GM10266 (cell line): ENCODE results near the gene PLCD3.

Experiments
- DNase-seq: peaks from one replicate; pipeline ENCODE4 v3.0.0; 2012; ENCODE audit errors: extremely low spot score
- CTCF ChIP-seq: IDR thresholded peaks from 2 replicates; pipeline ENCODE4 v1.5.1; 2012; ENCODE audit warnings: mild to moderate bottlenecking, low read depth; ENCODE audit not compliant: control insufficient read depth, insufficient read depth; ENCODE audit errors: missing control alignments

Gene PLCD3

GRCh38 chr17:45160447-45161287, 28.4 kb upstream of the PLCD3 start:
- no peak for DNase-seq
- peak; percentile 30 for TF ChIP-seq CTCF

- no peak for TF ChIP-seq CTCF
Observed at GRCh38 chr17:45156242-45156641, 23.9 kb upstream of the PLCD3 start.

GRCh38 chr17:45155483-45155882, 23.2 kb upstream of the PLCD3 start:
- no peak for DNase-seq
- TF ChIP-seq CTCF = no peak

More at GRCh38 chr17:45156242-45156641, 23.9 kb upstream of the PLCD3 start:
- no peak for DNase-seq

- no peak for TF ChIP-seq CTCF
Observed at GRCh38 chr17:45155029-45155428, 22.7 kb upstream of the PLCD3 start.

GRCh38 chr17:45150911-45151809, 18.8 kb upstream of the PLCD3 start:
- TF ChIP-seq CTCF = no peak
- DNase-seq = no peak

More at GRCh38 chr17:45155029-45155428, 22.7 kb upstream of the PLCD3 start:
- no peak for DNase-seq

- no peak for DNase-seq
- no peak for TF ChIP-seq CTCF
Observed at GRCh38 chr17:45149669-45150664, 17.7 kb upstream of the PLCD3 start.
